Cardiac ventricle fibroblast (primary cell): ENCODE data around the gene ABHD14A. TPM values are rescaled to one million over a fixed set of nuclear protein-coding genes. Genes with fewer than 3 reads are reported as not detected.

Experiments
- total RNA-seq: library from RNA; depleted of rRNA; stranded (reverse); fragments of >200 nt; gene quantifications from 2 replicates; pipeline ENCODE4 v1.2.3, GENCODE V29; 2015

The ABHD14A gene
- 39.6 and 47.2 TPM in 2 replicates for total RNA-seq

DNA sequence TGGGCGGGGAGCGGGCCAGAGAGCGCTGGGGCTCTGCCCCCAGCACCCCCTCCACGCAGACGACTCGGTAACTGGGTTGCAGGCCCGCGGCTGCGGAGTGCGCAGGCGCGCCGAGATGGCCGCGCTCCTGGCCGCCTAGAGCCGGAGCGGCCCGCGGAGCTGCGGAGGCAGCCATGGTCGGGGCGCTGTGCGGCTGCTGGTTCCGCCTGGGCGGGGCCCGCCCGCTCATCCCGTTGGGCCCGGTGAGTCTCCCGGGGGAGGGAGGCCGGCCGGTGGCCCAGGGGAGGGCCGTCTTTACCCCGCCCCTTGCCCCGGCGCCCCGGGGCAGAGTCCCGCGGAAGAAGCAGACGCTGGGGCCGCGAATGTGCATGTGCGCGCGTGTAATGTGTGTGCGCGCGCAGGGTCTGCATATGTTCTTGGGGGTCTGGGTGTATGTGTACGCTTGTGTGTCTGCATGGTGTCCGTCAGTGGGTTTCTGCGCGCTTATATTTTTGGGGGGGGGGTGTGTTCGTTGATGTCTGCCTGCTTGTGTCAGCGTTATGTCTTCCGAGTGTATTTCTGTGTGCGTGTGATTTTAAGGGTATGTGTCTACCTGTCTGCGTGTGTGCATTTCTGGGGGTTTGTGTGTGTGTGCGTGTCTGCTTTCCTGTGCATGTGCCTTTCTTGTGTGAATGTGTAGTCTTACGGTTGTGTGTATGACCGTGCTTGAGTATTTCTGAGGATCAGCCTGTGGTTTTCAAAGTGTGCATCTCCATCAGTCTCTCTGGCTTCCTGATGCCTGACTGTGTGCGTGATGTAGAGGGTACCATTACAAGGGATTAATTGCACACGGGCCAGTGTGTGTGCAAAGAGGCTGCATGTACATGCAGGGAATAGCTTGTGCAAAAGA lies at the start of gene ABHD14A:
ABHD14A (plus strand) TSS at position 102 of the 889 bp plus-strand sequence; CDS start at position 174, 72 bp downstream.

DNA sequence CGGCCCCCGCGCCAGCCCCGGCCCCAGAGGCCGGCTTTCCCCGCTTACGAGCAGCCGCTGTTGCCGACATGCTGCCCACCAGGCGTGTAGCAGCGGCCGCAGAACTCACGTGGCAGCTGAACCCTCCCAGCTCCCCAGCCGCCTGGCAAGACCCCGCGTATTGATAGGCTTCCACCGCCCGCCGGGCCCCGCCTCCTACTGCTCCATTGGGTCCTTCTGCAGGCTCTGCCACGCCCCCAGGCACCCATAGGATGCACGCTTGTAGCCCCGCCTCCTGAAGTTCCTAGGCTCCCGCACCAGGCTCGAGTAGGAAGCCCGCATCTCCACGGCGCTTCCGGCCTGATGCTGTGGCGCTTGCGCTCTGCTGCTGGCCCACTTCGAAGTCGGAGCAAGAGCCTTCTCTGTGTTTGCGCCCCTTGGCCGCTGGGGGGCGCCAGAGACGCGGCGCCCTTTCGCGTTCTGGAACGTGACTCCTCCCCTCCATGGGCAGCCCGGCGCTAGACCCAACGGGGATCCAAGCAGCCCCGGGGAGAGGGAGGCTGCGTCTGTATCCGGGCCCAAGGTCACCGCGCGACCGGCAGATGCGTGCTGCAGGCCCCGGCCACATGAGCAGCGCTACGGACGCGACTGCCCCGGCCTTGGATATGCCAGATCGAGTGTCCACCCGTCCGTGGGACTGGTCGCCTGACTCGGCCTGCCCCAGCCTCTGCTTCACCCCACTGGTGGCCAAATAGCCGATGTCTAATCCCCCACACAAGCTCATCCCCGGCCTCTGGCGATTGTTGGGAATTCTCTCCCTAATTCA lies 32.9 kb upstream of the ABHD14A start, which contains the start of the genes PARP3 and RRP9:
PARP3 (plus strand) TSS at position 566 of the 805 bp plus-strand sequence. CDS start 993 bp downstream, outside the sequence.
RRP9 (minus strand) TSS at position 107 of the 805 bp plus-strand sequence; CDS start at position 70, 37 bp downstream.

DNA sequence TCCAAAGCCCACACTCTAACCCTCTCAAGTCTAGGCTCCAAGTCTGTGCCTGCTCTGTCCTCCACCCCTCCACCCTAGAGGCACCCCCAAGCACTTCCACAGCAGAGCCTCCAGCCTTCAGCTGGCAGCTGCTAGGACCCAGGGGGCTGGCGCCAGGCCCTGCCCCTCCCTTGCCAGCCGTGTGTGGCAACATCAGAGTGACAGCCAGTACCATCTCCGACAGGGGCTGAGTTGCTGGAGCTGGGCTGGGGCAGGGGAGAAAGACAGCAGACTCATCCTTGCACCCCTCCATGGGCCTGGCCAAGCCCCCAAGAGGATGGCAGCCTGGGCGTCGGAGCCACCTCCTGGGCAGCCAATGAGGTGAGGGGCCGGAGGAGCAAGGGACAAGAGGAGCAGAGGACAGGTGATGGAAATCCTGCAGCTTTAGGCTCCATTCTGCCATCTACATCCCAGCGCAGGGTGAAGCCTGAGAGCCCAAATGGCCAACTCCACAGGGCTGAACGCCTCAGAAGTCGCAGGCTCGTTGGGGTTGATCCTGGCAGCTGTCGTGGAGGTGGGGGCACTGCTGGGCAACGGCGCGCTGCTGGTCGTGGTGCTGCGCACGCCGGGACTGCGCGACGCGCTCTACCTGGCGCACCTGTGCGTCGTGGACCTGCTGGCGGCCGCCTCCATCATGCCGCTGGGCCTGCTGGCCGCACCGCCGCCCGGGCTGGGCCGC lies 19.5 kb upstream of the ABHD14A start, which contains the start of gene GPR62:
GPR62 (plus strand) TSS at position 207 of the 718 bp plus-strand sequence; CDS start at position 479, 272 bp downstream.

DNA sequence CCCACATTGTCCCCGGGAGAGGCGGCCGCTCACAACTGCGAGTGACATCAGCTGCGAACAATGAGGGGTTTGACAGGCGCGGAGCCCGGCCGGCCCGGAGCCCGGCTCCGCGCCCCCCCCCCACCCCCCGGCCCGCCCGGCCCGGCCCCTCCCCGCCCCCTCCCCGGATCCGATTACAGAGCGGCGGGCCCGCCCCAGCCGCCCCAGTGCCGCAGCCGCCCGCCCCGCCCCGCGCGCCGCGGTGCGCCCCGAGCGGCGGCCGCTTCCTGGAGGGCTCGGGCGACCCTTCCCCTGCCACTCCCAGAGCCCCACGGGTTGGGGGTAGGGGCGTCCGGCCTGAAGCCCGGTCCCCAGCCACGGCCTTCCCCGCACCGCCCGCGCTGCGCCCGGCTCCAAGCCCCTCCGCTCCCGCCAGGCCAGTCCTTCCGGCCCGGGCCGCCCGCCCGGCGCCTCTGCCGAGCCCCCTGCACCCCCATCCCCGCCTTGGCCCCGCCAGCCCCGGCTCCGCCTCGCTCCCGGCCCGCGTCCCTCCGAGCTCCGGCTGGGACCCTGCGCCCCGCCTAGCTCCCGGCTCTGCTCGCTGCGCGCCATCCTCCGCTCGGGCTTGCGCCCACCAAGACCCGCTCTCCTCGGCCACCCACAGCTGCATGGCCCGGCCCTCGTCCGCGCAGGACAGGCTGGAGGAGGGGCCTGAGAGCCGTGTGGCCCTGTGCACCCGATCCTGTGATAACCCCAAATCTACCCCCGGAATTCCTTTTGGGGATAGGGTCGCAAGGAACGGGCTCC lies 7.3 kb upstream of the ABHD14A start, which contains the start of gene PCBP4:
PCBP4 (minus strand) TSS at position 71 of the 786 bp plus-strand sequence. CDS start 6,214 bp downstream, outside the sequence.

DNA sequence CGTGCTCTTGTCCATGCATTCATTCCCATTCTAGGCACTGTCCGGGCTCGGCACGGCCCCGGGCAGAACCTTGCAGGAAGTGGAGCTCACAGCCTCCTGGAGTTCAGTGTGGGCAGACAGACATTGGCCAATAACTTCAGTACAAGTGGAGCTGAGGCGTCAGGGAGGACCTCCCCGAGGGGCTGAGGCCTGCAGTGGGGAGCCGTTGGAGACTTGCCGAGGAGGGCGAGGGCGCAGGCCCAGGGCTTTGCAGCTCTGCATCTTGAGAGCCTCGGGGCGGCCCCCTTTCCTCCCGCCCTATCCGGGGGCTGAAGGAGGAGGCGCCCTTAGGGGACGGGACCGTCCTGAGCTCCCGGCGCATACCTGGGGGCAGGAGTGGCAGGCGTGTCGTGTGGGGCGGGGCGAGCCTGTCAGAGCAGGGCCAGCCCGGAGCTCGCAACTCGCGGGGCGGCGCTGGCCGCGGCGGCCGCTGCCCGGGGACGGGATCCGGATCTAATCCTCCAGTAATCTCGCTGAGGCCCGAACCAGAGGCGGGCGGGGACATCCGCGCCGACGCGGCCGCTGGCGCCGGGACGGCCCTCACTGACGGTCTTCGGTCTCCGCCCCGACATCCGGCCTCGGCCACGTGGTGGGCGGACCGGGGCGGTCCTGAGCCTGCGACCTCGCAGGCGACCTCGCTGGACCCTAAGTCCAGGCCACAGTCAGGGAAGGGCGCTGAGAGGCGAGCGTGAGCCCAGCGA lies 8.1 kb downstream of the ABHD14A start, which contains the start of gene ACY1:
ACY1 (plus strand) TSS at position 698 of the 740 bp plus-strand sequence. CDS start 530 bp downstream, outside the sequence.

DNA sequence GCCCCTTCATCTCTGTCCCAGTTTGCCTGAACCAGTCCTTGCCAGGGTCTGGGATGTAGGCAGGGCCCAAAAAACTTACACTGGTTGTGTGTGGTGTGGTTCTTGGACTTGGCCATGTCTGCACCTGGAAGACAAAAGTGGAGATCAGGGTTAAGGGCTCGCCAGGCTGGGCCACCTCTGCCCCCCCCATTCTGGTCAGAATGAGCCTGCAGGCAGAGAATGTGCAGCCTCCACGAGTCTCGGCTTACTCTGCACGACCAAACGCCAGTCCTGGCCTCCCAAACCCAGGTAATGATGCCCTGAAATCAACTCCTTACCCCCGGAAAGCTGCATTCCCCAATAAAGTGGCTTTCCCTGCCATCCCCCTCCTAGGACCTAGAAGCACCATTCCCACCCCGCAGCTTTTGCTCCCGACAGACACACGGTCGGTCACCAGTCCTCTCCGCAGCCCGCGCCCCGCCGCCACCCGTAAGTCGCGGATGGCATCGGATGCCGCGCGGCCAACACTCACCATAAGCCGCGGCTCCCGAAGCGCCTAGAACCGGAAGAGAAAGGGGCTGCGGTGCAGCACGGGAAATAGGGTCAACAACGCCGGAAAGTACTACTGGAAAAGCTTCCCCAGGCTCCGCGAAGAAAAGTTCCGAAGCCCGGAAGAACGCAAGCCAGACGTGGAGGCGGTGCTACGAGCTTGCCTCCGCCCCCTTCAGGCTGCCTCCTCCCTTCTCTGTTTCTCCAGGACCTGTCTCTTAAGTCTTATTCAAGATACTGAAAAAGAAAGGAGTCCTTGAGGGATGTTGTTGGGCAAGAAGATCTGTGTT lies 20.7 kb downstream of the ABHD14A start, which contains the start of gene RPL29:
RPL29 (minus strand) TSS at position 550 of the 818 bp plus-strand sequence; CDS start at position 116, 434 bp downstream.

Other genes with a start within 250 kb of the ABHD14A start
- not detected in 2 replicates for gene IQCF6, start 195.8 kb upstream of the ABHD14A start, total RNA-seq
- not detected in 2 replicates for gene IQCF2, start 113.4 kb upstream of the ABHD14A start, total RNA-seq
- not detected in 2 replicates for gene IQCF5, start 99.5 kb upstream of the ABHD14A start, total RNA-seq
- gene IQCF1, start 71.7 kb upstream of the ABHD14A start, total RNA-seq, result not detected in 2 replicates
- gene RRP9, start 33.2 kb upstream of the ABHD14A start, total RNA-seq, result 22.3 and 24.1 TPM in 2 replicates
- gene PARP3, start 32.7 kb upstream of the ABHD14A start, total RNA-seq, result 21.2 and 26.0 TPM in 2 replicates
- gene GPR62, start 19.7 kb upstream of the ABHD14A start, total RNA-seq, result 0.12 TPM in 1 of 2 replicates, not detected in the other
- 35.4 and 50.2 TPM in 2 replicates for gene PCBP4, start 7.6 kb upstream of the ABHD14A start, total RNA-seq
- gene ABHD14B, start 1.0 kb upstream of the ABHD14A start, total RNA-seq, result 59.8 and 81.4 TPM in 2 replicates
- gene ACY1, start 8.5 kb downstream of the ABHD14A start, total RNA-seq, result 46.6 and 47.5 TPM in 2 replicates
- 2,153 and 2,428 TPM in 2 replicates for gene RPL29, start 20.8 kb downstream of the ABHD14A start, total RNA-seq
- gene DUSP7, start 81.5 kb downstream of the ABHD14A start, total RNA-seq, result 8.9 and 12.9 TPM in 2 replicates
- 1.2 and 2.1 TPM in 2 replicates for gene POC1A, start 179.4 kb downstream of the ABHD14A start, total RNA-seq
- 16.3 and 18.0 TPM in 2 replicates for gene ALAS1, start 223.1 kb downstream of the ABHD14A start, total RNA-seq